Keratinocyte (primary cell): ENCODE data around the gene CMSS1.

ENCODE experiments used
- CTCF ChIP-seq, 3 experiments: IDR thresholded peaks in 1 of 3; conservative IDR thresholded peaks in 1 of 3; optimal IDR thresholded peaks in 1 of 3; 2 replicates in 2 of 3; 3 replicates in 1 of 3; pipeline versions ENCODE3 to v1.5.1; 2011; ENCODE audit warnings: low read length in 3 of 3, mild to moderate bottlenecking in 3 of 3, moderate library complexity in 2 of 3, control low read depth in 1 of 3, inconsistent platforms in 1 of 3; ENCODE audit not compliant: insufficient read depth in 2 of 3; ENCODE audit errors: extremely low read depth in 1 of 3
- EZH2 ChIP-seq: IDR thresholded peaks from one replicate; pipeline ENCODE4 v1.6.1; 2012; ENCODE audit warnings: inconsistent platforms, mild to moderate bottlenecking, low read length, moderate library complexity

- TF ChIP-seq CTCF (optimal IDR thresholded peaks at IDR 0.05 in 1 of 3, IDR thresholded peaks at IDR 0.05 in 1 of 3, conservative IDR thresholded peaks at IDR 0.05 in 1 of 3; ENCODE audit: extremely low read depth in 1 of 3, insufficient read depth in 2 of 3, low read length in 3 of 3) = no peak
- no peak for TF ChIP-seq EZH2
Observed at GRCh38 chr3:100075196-100075595, 257.5 kb downstream of the CMSS1 start.
